GM10248 (cell line): ENCODE data around the gene PIWIL1.

Experiments
- CTCF ChIA-PET: fragments of 300-600 bp; sonication (Branson Sonifier 250); formaldehyde crosslinking; extraction: SDS; loops from one replicate; lab custom pipeline; 2021; ENCODE audit warnings: antibody characterized with exemption; lab: Yijun Ruan, JAX
- POLR2A ChIA-PET: fragments of 350-650 bp; sonication (Branson Sonifier 250); formaldehyde crosslinking; extraction: SDS; loops from one replicate; lab custom pipeline; 2020; ENCODE audit warnings: antibody characterized with exemption; lab: Yijun Ruan, JAX
- DNase-seq: peaks from one replicate; pipeline ENCODE4 v3.0.0; 2012; ENCODE audit errors: extremely low spot score
- CTCF ChIP-seq: IDR thresholded peaks from 2 replicates; pipeline ENCODE4 v1.5.1; 2012; ENCODE audit warnings: mild to moderate bottlenecking, low read depth; ENCODE audit errors: extremely low read depth, missing control alignments, control extremely low read depth

The PIWIL1 gene

GRCh38 chr12:130374083-130374482 is 36.4 kb downstream of the PIWIL1 start:
- no peak for DNase-seq
- TF ChIP-seq CTCF, result no peak
- ChIA-PET POLR2A (no interaction called here), CTCF (interaction anchor here (1.9 kb wide), 1 partner anchor 11 kb away, joined by 6 read pairs; no protein-coding TSS in a partner anchor)

- DNase-seq, result no peak
- TF ChIP-seq CTCF, result no peak
- POLR2A ChIA-PET, result no interaction called here
- CTCF ChIA-PET, result interaction anchor here (0.6 kb wide), 1 partner anchor 767 kb away, joined by 3 read pairs; no protein-coding TSS in a partner anchor
Measured at GRCh38 chr12:130375296-130376287, 37.9 kb downstream of the PIWIL1 start.

GRCh38 chr12:130382818-130383217 is 45.1 kb downstream of the PIWIL1 start:
- CTCF ChIA-PET, result no interaction called here
- POLR2A ChIA-PET, result no interaction called here
- DNase-seq, result no peak

GRCh38 chr12:130384234-130384633 is 46.5 kb downstream of the PIWIL1 start:
- CTCF ChIA-PET, result no interaction called here
- no peak for TF ChIP-seq CTCF

More at GRCh38 chr12:130382818-130383217, 45.1 kb downstream of the PIWIL1 start:
- no peak for TF ChIP-seq CTCF

GRCh38 chr12:130385193-130385592 is 47.5 kb downstream of the PIWIL1 start:
- TF ChIP-seq CTCF, result no peak
- ChIA-PET CTCF (interaction anchor here (1.1 kb wide), 1 partner anchor 9 kb away, joined by 5 read pairs; no protein-coding TSS in a partner anchor), POLR2A (no interaction called here)
- DNase-seq, result no peak

More at GRCh38 chr12:130384234-130384633, 46.5 kb downstream of the PIWIL1 start:
- POLR2A ChIA-PET, result no interaction called here
- no peak for DNase-seq

- POLR2A ChIA-PET, result no interaction called here
- CTCF ChIA-PET, result no interaction called here
- TF ChIP-seq CTCF, result no peak
- no peak for DNase-seq
Measured at GRCh38 chr12:130391186-130391585, 53.5 kb downstream of the PIWIL1 start.
